HepG2 (cell line): ENCODE results near the gene RNF123. TPM values are rescaled to one million over a fixed set of nuclear protein-coding genes. Genes with fewer than 3 reads are reported as not detected.

Experiments
- FOXK2 ChIP-seq: fragments of 450-650 bp; IDR thresholded peaks from 2 replicates; pipeline ENCODE4 v1.6.1; 2016
- GABPA ChIP-seq, 2 experiments: IDR thresholded peaks; 2 replicates each; pipeline ENCODE4 v1.6.1; 2011 to 2016; ENCODE audit warnings: low read depth in 2 of 2, low read length in 1 of 2, missing biosample characterization in 1 of 2, missing genetic modification characterization in 1 of 2
- HMGA1 ChIP-seq: sonication (generic); formaldehyde crosslinking; conservative IDR thresholded peaks from 2 replicates; pipeline ENCODE4 v1.4.0; 2020; ENCODE audit warnings: missing genetic modification reagents
- KAT8 ChIP-seq: IDR thresholded peaks from 2 replicates; pipeline ENCODE4 v1.6.1; 2016; ENCODE audit warnings: missing genetic modification reagents, missing compliant biosample characterization
- POLR2AphosphoS5 ChIP-seq: IDR thresholded peaks from 2 replicates; pipeline ENCODE4 v1.6.1; 2012; ENCODE audit warnings: low read depth, low read length
- ZBTB3 ChIP-seq: sonication (generic); formaldehyde crosslinking; IDR thresholded peaks from 2 replicates; pipeline ENCODE4 v1.4.0; 2020; ENCODE audit warnings: low read depth, mild to moderate bottlenecking, moderate library complexity, missing genetic modification reagents, borderline replicate concordance
- ZBTB8A ChIP-seq: sonication (generic); formaldehyde crosslinking; IDR thresholded peaks from 2 replicates; pipeline ENCODE4 v1.4.0; 2020; ENCODE audit warnings: mild to moderate bottlenecking, low read depth, missing genetic modification reagents, borderline replicate concordance
- ZFP37 ChIP-seq: sonication (generic); formaldehyde crosslinking; IDR thresholded peaks from 2 replicates; pipeline ENCODE4 v1.4.0; 2020; ENCODE audit warnings: missing genetic modification reagents, borderline replicate concordance
- ZNF350 ChIP-seq: sonication (generic); formaldehyde crosslinking; IDR thresholded peaks from 2 replicates; pipeline ENCODE4 v1.4.0; 2020; ENCODE audit warnings: mild to moderate bottlenecking, low read depth, missing genetic modification reagents, borderline replicate concordance
- ZNF383 ChIP-seq: sonication (generic); formaldehyde crosslinking; IDR thresholded peaks from 2 replicates; pipeline ENCODE4 v1.4.0; 2020; ENCODE audit warnings: missing genetic modification reagents, mild to moderate bottlenecking, borderline replicate concordance
- ZNF589 ChIP-seq: sonication (generic); formaldehyde crosslinking; conservative IDR thresholded peaks from 2 replicates; pipeline ENCODE4 v1.8.0; 2022; ENCODE audit warnings: mild to moderate bottlenecking, moderate library complexity, missing genetic modification reagents
- ZNF709 ChIP-seq: sonication (generic); formaldehyde crosslinking; IDR thresholded peaks from 2 replicates; pipeline ENCODE4 v1.5.0; 2020; ENCODE audit warnings: mild to moderate bottlenecking, missing genetic modification reagents
- ZNF782 ChIP-seq: sonication (generic); formaldehyde crosslinking; IDR thresholded peaks from 2 replicates; pipeline ENCODE4 v1.4.0; 2020; ENCODE audit warnings: missing genetic modification reagents, mild to moderate bottlenecking, borderline replicate concordance
- polyA plus RNA-seq, 8 experiments: library from polyadenylated mRNA; depleted of rRNA in 3 of 8; stranded (reverse) in 7 of 8; unstranded in 1 of 8; fragments of >200 nt; fragmentation: Illumina TruSeq in 4 of 8; extraction: Trizol in 4 of 8; gene quantifications; 2 replicates each; pipeline versions ENCODE4 v1.2.1 to v1.2.3, GENCODE V29; 2011 to 2016; ENCODE audit warnings: low read depth in 4 of 8, missing spikeins in 1 of 8, mixed read lengths in 1 of 8; ENCODE audit not compliant: insufficient read depth in 1 of 8
- total RNA-seq, 5 experiments: library from RNA; depleted of rRNA; stranded (reverse); fragments of >200 nt; fragmentation: Illumina TruSeq; extraction: Trizol; gene quantifications; 2 replicates each; pipeline ENCODE4 v1.2.3, GENCODE V29; 2016; ENCODE audit warnings: low read depth in 1 of 5
- TF ChIP-seq, protein P1 (sequence below): sonication (generic); formaldehyde crosslinking; conservative IDR thresholded peaks from 2 replicates; pipeline ENCODE4 v1.5.0; 2020; ENCODE audit warnings: missing genetic modification reagents
- TF ChIP-seq, protein P2 (sequence below), 2 experiments: sonication (generic) in 1 of 2; formaldehyde crosslinking in 1 of 2; IDR thresholded peaks; 2 replicates each; pipeline versions ENCODE4 v1.4.0 to v1.6.1; 2016 to 2020; ENCODE audit warnings: borderline replicate concordance in 1 of 2, low read depth in 1 of 2, mild to moderate bottlenecking in 1 of 2, missing genetic modification reagents in 1 of 2
- TF ChIP-seq, protein P3 (sequence below): sonication (generic); formaldehyde crosslinking; IDR thresholded peaks from 2 replicates; pipeline ENCODE4 v1.4.0; 2020; ENCODE audit warnings: missing genetic modification reagents, mild to moderate bottlenecking, borderline replicate concordance
- TF ChIP-seq, protein P4 (sequence below): IDR thresholded peaks from 2 replicates; pipeline ENCODE4 v1.6.1; 2018; ENCODE audit warnings: missing genetic modification reagents, mild to moderate bottlenecking, missing compliant biosample characterization

The RNF123 gene
- total and polyA plus RNA-seq, 2 of the 13 experiments (the other 11 are each of a cell fraction or from before 2014, with no cell fraction given): 29.9 to 82.2 TPM

DNA sequence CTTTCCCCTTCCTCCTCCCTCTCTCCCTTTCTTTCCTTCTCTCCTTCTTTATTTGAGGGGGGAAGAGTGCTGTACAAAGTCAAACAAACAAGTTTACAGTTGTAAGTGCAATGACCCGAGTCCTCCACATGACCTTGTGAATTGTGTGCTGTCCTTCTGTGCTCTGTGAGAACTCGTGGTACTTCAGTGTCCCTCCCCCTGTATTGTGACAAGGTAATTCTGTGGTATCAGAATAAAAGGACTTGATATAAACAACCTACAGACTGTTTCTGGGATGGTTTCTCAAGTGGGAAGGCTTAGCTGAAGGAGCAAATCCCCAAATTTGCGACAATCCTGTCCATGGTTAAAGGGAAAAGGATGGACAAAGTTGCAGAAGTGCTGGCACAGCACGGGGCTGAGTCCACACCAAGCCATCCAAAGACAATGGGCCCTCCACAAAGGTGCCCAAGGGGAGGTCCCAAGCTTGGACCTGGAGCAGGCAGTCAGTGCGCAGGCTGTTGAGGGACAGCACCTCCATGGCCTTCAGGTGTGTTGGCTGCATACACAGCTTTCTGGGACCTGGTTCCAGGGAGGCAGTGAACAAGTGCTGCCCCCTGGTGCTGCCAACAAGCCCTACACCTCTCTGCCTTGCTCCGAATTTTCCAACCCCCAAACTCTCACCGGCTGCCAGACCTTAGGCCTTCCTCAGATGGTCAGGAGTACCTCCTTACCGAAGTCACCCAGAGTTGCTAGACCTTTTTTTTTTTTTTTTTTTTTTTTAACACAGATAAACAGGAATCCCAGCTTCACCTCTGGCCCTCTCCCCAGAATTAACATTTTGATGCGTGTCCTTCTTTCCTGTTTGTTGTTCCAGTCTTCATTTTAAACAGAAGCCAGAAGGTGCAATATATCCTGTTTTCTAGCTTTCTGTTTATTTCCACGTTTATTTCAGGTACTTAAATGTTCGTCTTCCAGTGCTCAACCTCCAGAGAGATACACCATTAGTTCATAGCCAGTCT, 17.8 kb upstream of the RNF123 start (continued):
- TF ChIP-seq ZFP37 (CRISPR knock-in tag) (no peak), FOXK2 (peak; percentile 44; the same call in 1 of the 2 replicates), HMGA1 (no peak), ZNF782 (CRISPR knock-in tag) (no peak), ZNF350 (CRISPR knock-in tag) (peak; percentile 49; the same call in 1 of the 2 replicates), KAT8 (peak; percentile 29; the same call in 1 of the 2 replicates), ZBTB8A (CRISPR knock-in tag) (no peak), ZBTB3 (CRISPR knock-in tag) (no peak; the same call in 1 of the 2 replicates), ZNF383 (CRISPR knock-in tag) (no peak), POLR2AphosphoS5 (no peak; the same call in 1 of the 2 replicates), ZNF709 (CRISPR knock-in tag) (peak; percentile 2; the same call in 1 of the 2 replicates), ZNF589 (CRISPR knock-in tag) (no peak), GABPA (IDR thresholded peaks at IDR 0.05; ENCODE audit: low read depth, low read length) (no peak), GABPA (CRISPR knock-in tag; IDR thresholded peaks at IDR 0.05; ENCODE audit: low read depth) (no peak)
- TF ChIP-seq, protein P1, sequence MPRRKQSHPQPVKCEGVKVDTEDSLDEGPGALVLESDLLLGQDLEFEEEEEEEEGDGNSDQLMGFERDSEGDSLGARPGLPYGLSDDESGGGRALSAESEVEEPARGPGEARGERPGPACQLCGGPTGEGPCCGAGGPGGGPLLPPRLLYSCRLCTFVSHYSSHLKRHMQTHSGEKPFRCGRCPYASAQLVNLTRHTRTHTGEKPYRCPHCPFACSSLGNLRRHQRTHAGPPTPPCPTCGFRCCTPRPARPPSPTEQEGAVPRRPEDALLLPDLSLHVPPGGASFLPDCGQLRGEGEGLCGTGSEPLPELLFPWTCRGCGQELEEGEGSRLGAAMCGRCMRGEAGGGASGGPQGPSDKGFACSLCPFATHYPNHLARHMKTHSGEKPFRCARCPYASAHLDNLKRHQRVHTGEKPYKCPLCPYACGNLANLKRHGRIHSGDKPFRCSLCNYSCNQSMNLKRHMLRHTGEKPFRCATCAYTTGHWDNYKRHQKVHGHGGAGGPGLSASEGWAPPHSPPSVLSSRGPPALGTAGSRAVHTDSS (CRISPR knock-in tag): no peak
- TF ChIP-seq, protein P2, sequence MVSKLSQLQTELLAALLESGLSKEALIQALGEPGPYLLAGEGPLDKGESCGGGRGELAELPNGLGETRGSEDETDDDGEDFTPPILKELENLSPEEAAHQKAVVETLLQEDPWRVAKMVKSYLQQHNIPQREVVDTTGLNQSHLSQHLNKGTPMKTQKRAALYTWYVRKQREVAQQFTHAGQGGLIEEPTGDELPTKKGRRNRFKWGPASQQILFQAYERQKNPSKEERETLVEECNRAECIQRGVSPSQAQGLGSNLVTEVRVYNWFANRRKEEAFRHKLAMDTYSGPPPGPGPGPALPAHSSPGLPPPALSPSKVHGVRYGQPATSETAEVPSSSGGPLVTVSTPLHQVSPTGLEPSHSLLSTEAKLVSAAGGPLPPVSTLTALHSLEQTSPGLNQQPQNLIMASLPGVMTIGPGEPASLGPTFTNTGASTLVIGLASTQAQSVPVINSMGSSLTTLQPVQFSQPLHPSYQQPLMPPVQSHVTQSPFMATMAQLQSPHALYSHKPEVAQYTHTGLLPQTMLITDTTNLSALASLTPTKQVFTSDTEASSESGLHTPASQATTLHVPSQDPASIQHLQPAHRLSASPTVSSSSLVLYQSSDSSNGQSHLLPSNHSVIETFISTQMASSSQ (IDR thresholded peaks at IDR 0.05; ENCODE audit: low read depth): no peak
- TF ChIP-seq, protein P2 (CRISPR knock-in tag; IDR thresholded peaks at IDR 0.05; ENCODE audit: borderline replicate concordance): no peak
- TF ChIP-seq, protein P3, sequence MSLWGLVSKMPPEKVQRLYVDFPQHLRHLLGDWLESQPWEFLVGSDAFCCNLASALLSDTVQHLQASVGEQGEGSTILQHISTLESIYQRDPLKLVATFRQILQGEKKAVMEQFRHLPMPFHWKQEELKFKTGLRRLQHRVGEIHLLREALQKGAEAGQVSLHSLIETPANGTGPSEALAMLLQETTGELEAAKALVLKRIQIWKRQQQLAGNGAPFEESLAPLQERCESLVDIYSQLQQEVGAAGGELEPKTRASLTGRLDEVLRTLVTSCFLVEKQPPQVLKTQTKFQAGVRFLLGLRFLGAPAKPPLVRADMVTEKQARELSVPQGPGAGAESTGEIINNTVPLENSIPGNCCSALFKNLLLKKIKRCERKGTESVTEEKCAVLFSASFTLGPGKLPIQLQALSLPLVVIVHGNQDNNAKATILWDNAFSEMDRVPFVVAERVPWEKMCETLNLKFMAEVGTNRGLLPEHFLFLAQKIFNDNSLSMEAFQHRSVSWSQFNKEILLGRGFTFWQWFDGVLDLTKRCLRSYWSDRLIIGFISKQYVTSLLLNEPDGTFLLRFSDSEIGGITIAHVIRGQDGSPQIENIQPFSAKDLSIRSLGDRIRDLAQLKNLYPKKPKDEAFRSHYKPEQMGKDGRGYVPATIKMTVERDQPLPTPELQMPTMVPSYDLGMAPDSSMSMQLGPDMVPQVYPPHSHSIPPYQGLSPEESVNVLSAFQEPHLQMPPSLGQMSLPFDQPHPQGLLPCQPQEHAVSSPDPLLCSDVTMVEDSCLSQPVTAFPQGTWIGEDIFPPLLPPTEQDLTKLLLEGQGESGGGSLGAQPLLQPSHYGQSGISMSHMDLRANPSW (CRISPR knock-in tag): no peak
- TF ChIP-seq, protein P4, sequence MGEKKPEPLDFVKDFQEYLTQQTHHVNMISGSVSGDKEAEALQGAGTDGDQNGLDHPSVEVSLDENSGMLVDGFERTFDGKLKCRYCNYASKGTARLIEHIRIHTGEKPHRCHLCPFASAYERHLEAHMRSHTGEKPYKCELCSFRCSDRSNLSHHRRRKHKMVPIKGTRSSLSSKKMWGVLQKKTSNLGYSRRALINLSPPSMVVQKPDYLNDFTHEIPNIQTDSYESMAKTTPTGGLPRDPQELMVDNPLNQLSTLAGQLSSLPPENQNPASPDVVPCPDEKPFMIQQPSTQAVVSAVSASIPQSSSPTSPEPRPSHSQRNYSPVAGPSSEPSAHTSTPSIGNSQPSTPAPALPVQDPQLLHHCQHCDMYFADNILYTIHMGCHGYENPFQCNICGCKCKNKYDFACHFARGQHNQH (CRISPR knock-in tag): no peak; the same call in none of the 2 replicates
